GM06990 (cell line): ENCODE measurements around the gene ANP32D.
"Not testable (repeated sequence)": the region's sequence is repeated elsewhere in the genome, so short reads cannot be mapped to it uniquely, and the experiment has no call there.

Experiments
- DNase-seq: peaks from one replicate; pipeline ENCODE4 v3.0.0-alpha.2; 2011; ENCODE audit not compliant: insufficient read length; ENCODE audit errors: extremely low read depth
- H3K27me3 ChIP-seq: replicated peaks from 2 replicates; pipeline ENCODE4 v1.6.0; 2011; ENCODE audit warnings: low read length; ENCODE audit not compliant: control insufficient read depth, insufficient read depth
- H3K36me3 ChIP-seq: 2 replicates; pipeline ENCODE4 v1.5.1; 2011; ENCODE audit warnings: low read length; ENCODE audit not compliant: control insufficient read depth, insufficient read depth
- H3K4me3 ChIP-seq: replicated peaks from 2 replicates; pipeline ENCODE4 v1.5.1; 2011; ENCODE audit warnings: low read depth, mild to moderate bottlenecking, control low read depth, low read length
- CTCF ChIP-seq: IDR thresholded peaks from 2 replicates; pipeline ENCODE4 v1.5.1; 2011; ENCODE audit warnings: low read length, control low read depth, mild to moderate bottlenecking, inconsistent platforms; ENCODE audit not compliant: insufficient read depth, poor library complexity, severe bottlenecking

ANP32D gene

GRCh38 chr12:48472259-48472658 is at the start of gene ANP32D:
TSS of gene ANP32D (plus strand) at chr12:48472559. CDS start at chr12:48472665, 106 bp downstream.
- no peaks in the 10 kb centered on the region for H3K36me3 ChIP-seq
- H3K4me3 ChIP-seq, result no peak within 1 kb of the TSS
- no peak for TF ChIP-seq CTCF
- no peak for DNase-seq
- H3K27me3 ChIP-seq, result no peaks in the 10 kb centered on the region

- Histone ChIP-seq H3K4me3 (no peak overlapping the region), H3K27me3 (no peaks in the 10 kb centered on the region; the same call in 1 of the 2 replicates), H3K36me3 (no peaks in the 10 kb centered on the region)
- no peak for TF ChIP-seq CTCF
- DNase-seq, result no peak
These were observed 49.2 kb upstream of the ANP32D start for GRCh38 chr12:48423171-48423570.

DNA sequence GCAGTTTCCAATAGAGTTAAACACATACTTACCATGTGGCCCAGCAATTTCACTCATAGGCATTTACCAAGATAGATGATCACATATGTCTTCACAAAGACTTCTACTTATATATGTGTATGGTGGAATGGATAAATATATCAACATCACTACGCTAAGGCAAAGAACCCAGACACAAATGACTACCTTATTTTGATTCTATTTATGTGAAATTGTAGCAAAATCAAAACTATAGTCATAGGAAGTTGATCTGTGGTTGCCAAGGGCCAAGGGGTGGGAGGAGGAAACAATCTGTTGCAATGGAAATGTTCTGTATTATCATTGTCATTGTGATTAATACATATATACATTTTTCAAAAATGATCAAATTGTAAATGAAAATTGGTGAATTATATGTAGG is 47.7 kb upstream of the ANP32D start:
- DNase-seq, result no peak
- H3K27me3 ChIP-seq, result no peaks in the 10 kb centered on the region
- no peaks in the 10 kb centered on the region for H3K36me3 ChIP-seq
- no peak overlapping the region for H3K4me3 ChIP-seq
- no peak for TF ChIP-seq CTCF

- H3K4me3 ChIP-seq, H3K27me3 ChIP-seq, DNase-seq, H3K36me3 ChIP-seq: not testable (repeated sequence)
These were observed 38.3 kb upstream of the ANP32D start for GRCh38 chr12:48434016-48434415.

DNA sequence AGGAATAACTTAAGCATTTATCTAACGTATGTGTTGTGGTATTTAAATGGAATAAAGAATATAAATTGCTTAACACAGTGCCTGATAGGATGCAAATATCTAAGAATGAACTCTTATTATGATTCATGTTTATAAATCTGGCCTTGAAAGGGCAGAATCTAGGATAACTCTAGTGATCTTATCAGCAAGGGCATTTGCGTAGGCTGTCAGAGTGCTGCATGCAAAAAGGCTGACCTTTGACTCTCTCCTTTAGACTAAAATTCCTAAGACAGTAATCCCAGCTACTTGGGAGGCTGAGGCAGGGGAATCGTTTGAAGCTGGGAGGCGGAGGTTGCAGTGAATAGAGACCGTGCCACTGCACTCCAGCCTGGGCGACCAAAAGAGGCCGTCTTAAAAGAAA is 31.3 kb upstream of the ANP32D start:
- DNase-seq, result no peak
- Histone ChIP-seq H3K27me3 (no peaks in the 10 kb centered on the region), H3K4me3 (no peak overlapping the region), H3K36me3 (no peaks in the 10 kb centered on the region)
- no peak for TF ChIP-seq CTCF

- no peak overlapping the region for H3K4me3 ChIP-seq
- peak; percentile 41 for TF ChIP-seq CTCF
- H3K27me3 ChIP-seq, result no peaks in the 10 kb centered on the region
- no peaks in the 10 kb centered on the region for H3K36me3 ChIP-seq
- DNase-seq, result no peak
These were observed 30.0 kb upstream of the ANP32D start for GRCh38 chr12:48442179-48442847.
